ENCODE results near the gene SIK2. TPM values are rescaled to one million over a fixed set of nuclear protein-coding genes. Genes with fewer than 3 reads are reported as not detected.
A peak's percentile ranks its signal among the peaks of the same experiment; 100 is the strongest.
"Not testable (repeated sequence)": the region's sequence is repeated elsewhere in the genome, so short reads cannot be mapped to it uniquely, and the experiment has no call there.

The SIK2 gene
- total RNA-seq, 1 donor from 2014 or later = 12.8 TPM

- DNase-seq (ENCODE audit: low read depth) = no peak
These were observed 95.7 kb downstream of the SIK2 start for GRCh38 chr11:111697933-111698371.

- DNase-seq (ENCODE audit: low read depth) = no peak
These were observed 96.8 kb downstream of the SIK2 start for GRCh38 chr11:111698852-111699559.

GRCh38 chr11:111699579-111700156, 97.4 kb downstream of the SIK2 start:
- DNase-seq (ENCODE audit: low read depth) = no peak

- no peak for DNase-seq (ENCODE audit: low read depth)
These were observed 97.9 kb downstream of the SIK2 start for GRCh38 chr11:111700162-111700561.

GRCh38 chr11:111702623-111703022, 100.4 kb downstream of the SIK2 start:
- DNase-seq (ENCODE audit: low read depth) = no peak

- no peak for DNase-seq (ENCODE audit: low read depth)
These were observed 101.3 kb downstream of the SIK2 start for GRCh38 chr11:111703576-111703975.

- DNase-seq (ENCODE audit: low read depth) = peak; percentile 8
These were observed 104.9 kb downstream of the SIK2 start for GRCh38 chr11:111707039-111707690.

GRCh38 chr11:111707691-111708067, 105.4 kb downstream of the SIK2 start:
- no peak for DNase-seq (ENCODE audit: low read depth)

- DNase-seq (ENCODE audit: low read depth) = no peak
These were observed 112.3 kb downstream of the SIK2 start for GRCh38 chr11:111714522-111714921.

GRCh38 chr11:111715142-111715816, 113.0 kb downstream of the SIK2 start:
- DNase-seq (ENCODE audit: low read depth) = no peak

- DNase-seq (ENCODE audit: low read depth) = not testable (repeated sequence)
These were observed 115.4 kb downstream of the SIK2 start for GRCh38 chr11:111717660-111718059.

- peak; percentile 51 for DNase-seq (ENCODE audit: low read depth)
These were observed 116.2 kb downstream of the SIK2 start for GRCh38 chr11:111718436-111718835.

GRCh38 chr11:111718859-111719258, 116.6 kb downstream of the SIK2 start:
- DNase-seq (ENCODE audit: low read depth) = peak; percentile 11

- DNase-seq (ENCODE audit: low read depth) = peak; percentile 7
These were observed 117.1 kb downstream of the SIK2 start for GRCh38 chr11:111719379-111719778.

GRCh38 chr11:111720801-111721494, 118.7 kb downstream of the SIK2 start:
- DNase-seq (ENCODE audit: low read depth) = no peak

GRCh38 chr11:111722501-111722900, 120.3 kb downstream of the SIK2 start:
- peak; percentile 22 for DNase-seq (ENCODE audit: low read depth)

GRCh38 chr11:111723595-111723994, 121.3 kb downstream of the SIK2 start:
- no peak for DNase-seq (ENCODE audit: low read depth)

- no peak for DNase-seq (ENCODE audit: low read depth)
These were observed 122.4 kb downstream of the SIK2 start for GRCh38 chr11:111724615-111725129.

- no peak for DNase-seq (ENCODE audit: low read depth)
These were observed 123.4 kb downstream of the SIK2 start for GRCh38 chr11:111725621-111726020.

- DNase-seq (ENCODE audit: low read depth) = no peak
These were observed 124.1 kb downstream of the SIK2 start for GRCh38 chr11:111726301-111726713.

GRCh38 chr11:111727431-111727830, 125.2 kb downstream of the SIK2 start:
- DNase-seq (ENCODE audit: low read depth) = no peak
